CD4-positive, alpha-beta memory T cell (primary cell): Measurements from ENCODE around the gene SPATA17. TPM values are rescaled to one million over a fixed set of nuclear protein-coding genes. Genes with fewer than 3 reads are reported as not detected.

ENCODE experiments used
- CTCF ChIA-PET: fragments of 350-600 bp; sonication (Branson Sonifier 250); formaldehyde crosslinking; loops from one replicate; lab custom pipeline; 2021; ENCODE audit warnings: inconsistent platforms; ENCODE audit not compliant: partially characterized antibody; lab: Charles Lee
- POLR2A ChIA-PET: fragments of 350-600 bp; sonication (Branson Sonifier 250); formaldehyde crosslinking; loops from one replicate; lab custom pipeline; 2021; ENCODE audit not compliant: partially characterized antibody; lab: Charles Lee
- DNase-seq, 5 donors: peaks; one replicate each; pipeline versions ENCODE4 v3.0.0 to v3.0.0-alpha.2; 2020 to 2022; ENCODE audit warnings: mixed read lengths in 1 of 5
- H3K27ac ChIP-seq: one replicate; pipeline ENCODE4 v1.7.0; 2013; ENCODE audit warnings: low read depth, low read length
- H3K27me3 ChIP-seq: 2 replicates; pipeline ENCODE4 v1.7.0; 2013; ENCODE audit warnings: mild to moderate bottlenecking, low read length, moderate library complexity; ENCODE audit not compliant: insufficient read depth
- H3K36me3 ChIP-seq: 2 replicates; pipeline ENCODE4 v1.7.0; 2013; ENCODE audit warnings: mild to moderate bottlenecking, low read length, moderate library complexity; ENCODE audit not compliant: insufficient read depth
- H3K4me1 ChIP-seq: 2 replicates; pipeline ENCODE4 v1.7.0; 2013; ENCODE audit warnings: mild to moderate bottlenecking, low read length, moderate library complexity; ENCODE audit not compliant: insufficient read depth
- H3K4me3 ChIP-seq, 2 donors: one replicate each; pipeline ENCODE4 v1.7.0; 2013; ENCODE audit warnings: low read length in 2 of 2, mild to moderate bottlenecking in 1 of 2
- H3K9me3 ChIP-seq, 2 donors: one replicate each; pipeline ENCODE4 v1.7.0; 2013; ENCODE audit warnings: low read length in 2 of 2, control low read depth in 1 of 2; ENCODE audit not compliant: control insufficient read depth in 1 of 2
- H3K27ac Mint-ChIP-seq, 7 donors: one replicate each; pipeline ENCODE4 v1.8.0; 2020 to 2021; ENCODE audit warnings: mixed read lengths in 7 of 7, mild to moderate bottlenecking in 6 of 7, inconsistent platforms in 3 of 7, moderate library complexity in 3 of 7
- H3K27me3 Mint-ChIP-seq, 2 donors: one replicate each; pipeline ENCODE4 v1.8.0; 2020 to 2021; ENCODE audit warnings: mixed read lengths in 2 of 2
- H3K36me3 Mint-ChIP-seq, 2 donors: one replicate each; pipeline ENCODE4 v1.8.0; 2020 to 2021; ENCODE audit warnings: mixed read lengths in 2 of 2, inconsistent platforms in 1 of 2, mild to moderate bottlenecking in 1 of 2
- H3K4me1 Mint-ChIP-seq, 4 donors: one replicate each; pipeline ENCODE4 v1.8.0; 2020 to 2021; ENCODE audit warnings: mixed read lengths in 4 of 4, mild to moderate bottlenecking in 1 of 4
- H3K4me3 Mint-ChIP-seq, 8 donors: one replicate each; pipeline ENCODE4 v1.8.0; 2020 to 2021; ENCODE audit warnings: mixed read lengths in 8 of 8, mild to moderate bottlenecking in 7 of 8, moderate library complexity in 6 of 8, inconsistent platforms in 3 of 8
- H3K9me3 Mint-ChIP-seq, 8 donors: one replicate each; pipeline ENCODE4 v1.8.0; 2020 to 2021; ENCODE audit warnings: mixed read lengths in 8 of 8, mild to moderate bottlenecking in 5 of 8, inconsistent platforms in 3 of 8, moderate library complexity in 1 of 8
- intact Hi-C: fragments of 100-400 bp; cut with micrococcal nuclease; formaldehyde crosslinking; loops from one replicate; pipeline ENCODE4 v1.15.1; 2023
- polyA plus RNA-seq, 2 donors: library from polyadenylated mRNA; unstranded; fragments of 300-500 nt; fragmentation: Illumina TruSeq; gene quantifications; one replicate each; pipeline ENCODE4 v1.2.3, GENCODE V29; 2021
- total RNA-seq, 2 experiments: library from RNA; stranded (reverse); gene quantifications; one replicate each; pipeline ENCODE4 v1.2.3, GENCODE V29; 2021

SPATA17 gene
- total and polyA plus RNA-seq, 4 experiments from 2014 or later = not detected

DNA sequence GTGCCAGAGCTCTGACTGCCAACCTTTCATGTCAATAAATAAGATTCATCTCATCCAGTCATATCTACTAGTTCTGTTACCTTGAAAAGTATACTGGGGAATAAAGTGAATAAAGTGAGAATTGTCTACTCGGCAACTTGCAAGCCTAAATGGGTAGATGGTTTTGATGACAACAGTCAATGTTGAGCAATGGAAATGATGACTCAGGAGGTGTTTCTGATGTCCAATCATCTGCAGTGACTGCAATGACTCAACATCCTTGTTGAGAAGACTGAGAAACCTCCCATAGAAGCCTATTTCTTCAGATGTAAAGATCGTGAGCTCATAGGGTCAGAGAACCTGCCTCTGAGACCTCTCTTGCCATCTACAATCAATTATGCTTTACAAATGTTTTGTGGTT lies 276.4 kb downstream of the SPATA17 start:
- intact Hi-C loops = no loop called here
- no peak overlapping the region for H3K27ac Mint-ChIP-seq
- peaks cover 0 to 5% of the 10 kb centered on the region in 2 donors for H3K9me3 ChIP-seq
- CTCF ChIA-PET = no interaction called here
- H3K27me3 ChIP-seq = no peaks in the 10 kb centered on the region
- peaks cover 0 to 10% (median 0%) of the 10 kb centered on the region in 8 donors for H3K9me3 Mint-ChIP-seq
- no peak for DNase-seq
- no peaks in the 10 kb centered on the region for H3K36me3 ChIP-seq
- no peak overlapping the region for H3K27ac ChIP-seq
- no peak overlapping the region for H3K4me3 ChIP-seq
- H3K4me3 Mint-ChIP-seq = no peak overlapping the region
- H3K27me3 Mint-ChIP-seq = no peaks in the 10 kb centered on the region
- H3K36me3 Mint-ChIP-seq = no peaks in the 10 kb centered on the region
- no peaks in the 10 kb centered on the region for H3K4me1 Mint-ChIP-seq
- POLR2A ChIA-PET = interaction anchor here (0.5 kb wide), 1 partner anchor 31 kb away, joined by 3 read pairs; no protein-coding TSS in a partner anchor
- no peaks in the 10 kb centered on the region for H3K4me1 ChIP-seq

DNA sequence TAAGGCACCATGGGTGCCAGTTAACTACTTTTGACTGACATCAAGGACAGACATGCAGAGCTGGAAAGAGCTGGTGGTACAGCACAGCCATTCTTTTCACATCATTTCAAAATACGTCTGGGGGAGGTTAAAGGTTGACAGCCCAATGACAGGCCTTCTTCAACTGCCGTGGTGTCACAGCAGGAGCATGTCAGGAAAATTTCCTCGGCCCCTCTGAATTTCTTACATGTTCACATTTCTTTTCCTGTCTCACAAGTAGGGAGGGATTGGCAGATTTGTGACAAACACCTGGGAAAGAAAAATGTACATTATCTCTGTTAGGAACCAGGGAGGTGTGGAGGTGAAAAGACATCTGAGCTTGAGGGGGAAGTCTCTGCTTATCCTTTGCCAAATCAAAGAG lies 279.1 kb downstream of the SPATA17 start:
- CTCF ChIA-PET = no interaction called here
- Histone ChIP-seq H3K9me3 (no peaks in the 10 kb centered on the region), H3K27me3 (no peaks in the 10 kb centered on the region), H3K4me3 (no peak overlapping the region), H3K36me3 (no peaks in the 10 kb centered on the region), H3K4me1 (no peaks in the 10 kb centered on the region), H3K27ac (no peak overlapping the region)
- no peak overlapping the region for H3K4me3 Mint-ChIP-seq
- H3K36me3 Mint-ChIP-seq = no peaks in the 10 kb centered on the region
- no peak overlapping the region for H3K27ac Mint-ChIP-seq
- intact Hi-C loops = no loop called here
- H3K4me1 Mint-ChIP-seq = no peaks in the 10 kb centered on the region
- H3K9me3 Mint-ChIP-seq = peaks cover 0 to 18% (median 2%) of the 10 kb centered on the region in 8 donors
- POLR2A ChIA-PET = no interaction called here
- no peak for DNase-seq
- H3K27me3 Mint-ChIP-seq = no peaks in the 10 kb centered on the region

DNA sequence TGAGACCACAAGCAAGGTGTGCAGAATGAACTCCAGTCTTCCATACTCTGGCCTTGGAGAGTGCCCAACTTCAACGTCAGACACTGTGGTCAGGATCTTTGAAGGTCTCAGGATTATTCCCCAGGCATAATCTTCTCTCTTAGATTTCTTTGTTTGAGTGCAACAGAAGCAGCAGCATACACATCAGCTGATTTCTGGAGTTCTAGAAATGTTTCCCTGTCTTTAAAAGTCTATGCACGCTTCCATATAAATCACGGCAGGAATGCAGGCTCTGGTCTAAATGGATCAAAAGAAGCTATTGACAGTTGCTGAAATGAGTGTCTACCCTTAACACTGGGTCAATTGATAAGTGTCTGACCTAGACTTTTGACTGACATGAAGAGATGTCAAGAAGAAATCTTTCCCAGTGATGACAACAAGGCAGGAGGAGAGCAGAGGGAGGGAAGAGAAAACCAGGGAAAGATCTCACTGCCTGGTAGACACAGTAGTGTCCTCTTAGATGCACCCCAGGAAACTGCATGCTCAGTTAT lies 279.7 kb downstream of the SPATA17 start:
- Mint-ChIP-seq H3K27ac (no peak overlapping the region), H3K9me3 (peaks cover 0 to 18% (median 0%) of the 10 kb centered on the region in 8 donors), H3K27me3 (no peaks in the 10 kb centered on the region), H3K4me1 (no peaks in the 10 kb centered on the region), H3K36me3 (no peaks in the 10 kb centered on the region), H3K4me3 (no peak overlapping the region)
- no peak overlapping the region for H3K4me3 ChIP-seq
- no peaks in the 10 kb centered on the region for H3K36me3 ChIP-seq
- no peak for DNase-seq
- no peak overlapping the region for H3K27ac ChIP-seq
- H3K27me3 ChIP-seq = no peaks in the 10 kb centered on the region
- ChIA-PET CTCF (no interaction called here), POLR2A (no interaction called here)
- H3K4me1 ChIP-seq = no peaks in the 10 kb centered on the region
- H3K9me3 ChIP-seq = no peaks in the 10 kb centered on the region
- intact Hi-C loops = no loop called here

DNA sequence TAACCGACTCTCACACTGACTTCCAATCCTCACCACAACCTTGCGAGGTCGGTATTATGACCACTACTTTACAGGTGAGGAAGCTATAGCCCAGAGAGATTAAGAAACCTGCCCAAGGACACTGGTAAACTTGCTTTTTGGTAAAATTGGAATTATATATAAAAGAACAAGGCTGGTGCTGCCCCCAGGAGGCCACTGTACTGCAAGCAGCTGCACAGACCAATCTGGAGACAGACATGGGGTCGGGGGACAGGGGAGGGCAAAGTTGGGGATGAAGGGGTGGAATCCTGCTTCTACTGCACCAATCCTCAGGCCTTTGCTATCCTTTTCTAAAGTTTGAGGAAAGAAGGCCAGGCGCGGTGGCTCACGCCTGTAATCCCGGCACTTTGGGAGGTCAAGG lies 280.8 kb downstream of the SPATA17 start:
- Histone ChIP-seq H3K4me3 (no peak overlapping the region), H3K4me1 (no peaks in the 10 kb centered on the region), H3K9me3 (no peaks in the 10 kb centered on the region), H3K36me3 (no peaks in the 10 kb centered on the region), H3K27ac (no peak overlapping the region), H3K27me3 (no peaks in the 10 kb centered on the region)
- no peak overlapping the region for H3K27ac Mint-ChIP-seq
- no peak for DNase-seq
- peaks cover 0 to 18% (median under 1%) of the 10 kb centered on the region in 8 donors for H3K9me3 Mint-ChIP-seq
- intact Hi-C loops = no loop called here
- no peaks in the 10 kb centered on the region for H3K36me3 Mint-ChIP-seq
- POLR2A ChIA-PET = no interaction called here
- H3K27me3 Mint-ChIP-seq = no peaks in the 10 kb centered on the region
- H3K4me3 Mint-ChIP-seq = no peak overlapping the region
- CTCF ChIA-PET = no interaction called here
- H3K4me1 Mint-ChIP-seq = no peaks in the 10 kb centered on the region

DNA sequence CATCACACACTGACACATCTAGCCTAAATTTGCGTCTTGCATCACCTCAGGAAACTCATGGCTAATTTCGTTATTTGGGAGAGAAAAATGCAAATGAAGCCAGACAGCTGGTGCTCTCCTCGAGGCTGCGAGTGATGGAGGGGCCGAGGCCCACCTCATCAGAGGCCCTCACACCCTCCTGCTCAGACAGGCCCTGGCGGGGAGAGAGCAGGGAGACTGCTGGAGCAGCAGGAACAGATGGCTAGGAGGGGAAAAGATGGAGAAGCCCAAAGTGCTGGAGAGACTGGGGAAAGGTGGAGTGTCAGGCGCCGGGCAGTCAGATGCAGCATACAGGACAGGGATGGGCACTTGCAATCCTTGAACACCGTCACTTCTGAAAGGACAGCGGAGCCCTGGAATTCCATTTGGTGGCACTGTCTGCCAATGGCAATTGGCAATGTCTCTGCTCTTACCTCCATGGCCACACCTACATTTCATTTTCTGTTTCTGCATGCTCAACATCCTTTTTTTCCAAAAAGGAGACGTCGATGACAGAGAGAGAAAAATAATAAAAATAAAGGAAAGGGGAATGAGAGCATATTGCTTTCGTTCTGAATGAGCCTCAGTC lies 286.2 kb downstream of the SPATA17 start:
- CTCF ChIA-PET = no interaction called here
- no peak overlapping the region for H3K27ac ChIP-seq
- Mint-ChIP-seq H3K36me3 (no peaks in the 10 kb centered on the region), H3K4me3 (no peak overlapping the region), H3K27me3 (no peaks in the 10 kb centered on the region), H3K4me1 (no peaks in the 10 kb centered on the region), H3K9me3 (peaks cover 0 to 8% (median under 1%) of the 10 kb centered on the region in 8 donors), H3K27ac (no peak overlapping the region)
- no peak for DNase-seq
- H3K36me3 ChIP-seq = no peaks in the 10 kb centered on the region
- H3K4me1 ChIP-seq = no peaks in the 10 kb centered on the region
- no peaks in the 10 kb centered on the region for H3K27me3 ChIP-seq
- POLR2A ChIA-PET = no interaction called here
- intact Hi-C loops = no loop called here
- H3K4me3 ChIP-seq = no peak overlapping the region
- no peaks in the 10 kb centered on the region for H3K9me3 ChIP-seq

DNA sequence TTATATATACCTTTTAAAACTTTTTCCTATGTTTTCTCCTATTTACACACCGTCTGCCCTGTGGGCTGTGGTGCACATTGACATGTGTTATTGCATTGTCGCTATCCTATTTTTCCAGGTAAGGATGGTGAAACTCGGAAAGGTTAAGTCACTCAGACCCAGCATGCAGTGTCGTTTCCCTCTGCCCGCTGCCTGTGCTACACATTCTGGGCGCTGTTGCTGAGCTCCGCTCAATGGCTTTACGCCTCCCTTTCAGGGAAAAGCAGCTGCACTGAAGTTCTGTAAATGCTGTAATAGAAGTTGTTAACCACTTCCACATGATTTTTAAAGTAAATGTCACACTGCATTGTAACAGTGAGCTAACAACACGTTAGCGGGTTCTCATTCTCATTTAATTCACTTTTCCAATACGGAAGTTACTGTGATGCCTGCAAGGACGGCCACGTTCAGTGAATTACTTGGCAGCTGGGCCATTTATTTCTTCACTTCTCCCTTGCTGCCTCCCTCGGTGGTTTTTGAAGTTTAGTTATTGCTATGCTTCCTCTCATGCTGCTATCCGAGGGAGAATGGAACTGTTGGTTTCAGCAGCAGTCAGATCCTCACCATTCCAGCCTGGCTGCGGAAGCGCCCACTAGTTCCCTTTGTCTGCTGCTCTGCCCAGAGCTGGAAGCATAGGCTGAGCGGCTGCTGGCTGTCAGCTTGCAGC lies 288.7 kb downstream of the SPATA17 start:
- Histone ChIP-seq H3K9me3 (no peaks in the 10 kb centered on the region), H3K27me3 (no peaks in the 10 kb centered on the region), H3K4me3 (no peak overlapping the region), H3K4me1 (no peaks in the 10 kb centered on the region), H3K27ac (no peak overlapping the region), H3K36me3 (no peaks in the 10 kb centered on the region)
- DNase-seq = no peak
- intact Hi-C loops = no loop called here
- Mint-ChIP-seq H3K27me3 (peaks cover 0 to 2% of the 10 kb centered on the region in 2 donors), H3K36me3 (no peaks in the 10 kb centered on the region), H3K27ac (no peak overlapping the region), H3K4me3 (no peak overlapping the region), H3K4me1 (no peaks in the 10 kb centered on the region), H3K9me3 (peaks cover 0 to 4% (median under 1%) of the 10 kb centered on the region in 8 donors)
- POLR2A ChIA-PET = no interaction called here
- CTCF ChIA-PET = no interaction called here
